HG03139 (cell line): ENCODE results near the gene NDEL1.

Source experiments
- ATAC-seq: cut with Tn5 transposase; IDR thresholded peaks from one replicate; pipeline ENCODE4 v1.9.1; 2021; ENCODE audit not compliant: unreplicated experiment

Gene NDEL1

DNA sequence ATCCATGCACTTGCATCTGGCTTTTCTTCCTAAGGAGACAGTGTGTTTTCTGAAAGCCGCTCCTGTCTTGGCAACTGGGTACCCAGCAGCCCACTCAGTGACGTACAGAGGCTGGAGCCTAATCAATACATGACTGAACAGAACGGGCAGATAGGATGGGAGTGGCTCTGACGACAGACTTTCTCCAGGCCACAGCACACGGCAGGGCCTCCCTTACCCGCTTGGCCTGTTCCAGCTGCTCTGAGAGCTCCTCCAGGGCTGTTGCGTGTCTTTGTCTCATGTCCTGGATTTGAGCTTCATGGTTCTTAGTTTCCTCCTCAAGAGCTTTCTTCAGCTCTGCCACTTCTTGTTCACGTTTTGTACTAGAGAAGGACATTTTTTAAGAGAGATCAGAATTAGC is 64.9 kb downstream of the NDEL1 start:
- no peak for ATAC-seq

DNA sequence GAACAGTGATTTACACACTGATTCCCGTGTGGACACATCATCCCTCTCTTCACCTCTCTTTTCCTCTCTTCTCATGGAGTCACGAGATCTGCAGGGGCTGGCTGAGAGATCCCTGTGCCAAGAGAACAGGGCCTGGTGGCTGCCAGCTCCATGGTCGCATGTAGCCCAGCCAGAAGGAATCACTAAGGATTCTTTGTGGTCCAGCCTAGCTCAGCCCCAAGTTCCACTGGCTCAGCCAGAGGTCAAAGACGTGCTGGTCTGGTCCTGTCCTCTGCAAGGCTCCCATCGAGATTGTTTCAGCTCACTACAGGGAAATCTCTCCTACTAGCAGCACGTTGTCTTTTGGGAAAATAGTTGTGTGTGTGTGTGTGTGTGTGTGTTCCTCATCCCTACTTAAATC is 66.4 kb downstream of the NDEL1 start:
- no peak for ATAC-seq

DNA sequence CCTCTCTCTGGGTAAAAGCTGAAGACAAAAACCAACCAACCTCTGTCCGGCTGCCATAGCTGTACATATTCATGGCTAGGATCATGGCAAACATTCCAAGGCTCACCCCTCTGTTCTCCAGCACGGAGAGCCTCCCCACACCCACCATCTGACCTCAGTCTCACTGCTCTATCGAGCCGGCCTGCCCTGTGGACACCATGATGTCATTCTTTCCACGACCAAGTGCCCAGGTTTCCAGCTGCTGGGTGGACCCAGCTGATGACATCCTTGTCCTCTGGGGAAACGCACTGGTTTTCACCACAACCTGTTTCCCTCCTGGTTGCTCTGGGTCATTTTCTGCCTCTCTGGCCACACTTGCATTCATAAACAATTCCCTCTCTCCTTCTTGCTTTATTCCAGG is 67.7 kb downstream of the NDEL1 start:
- ATAC-seq = no peak

DNA sequence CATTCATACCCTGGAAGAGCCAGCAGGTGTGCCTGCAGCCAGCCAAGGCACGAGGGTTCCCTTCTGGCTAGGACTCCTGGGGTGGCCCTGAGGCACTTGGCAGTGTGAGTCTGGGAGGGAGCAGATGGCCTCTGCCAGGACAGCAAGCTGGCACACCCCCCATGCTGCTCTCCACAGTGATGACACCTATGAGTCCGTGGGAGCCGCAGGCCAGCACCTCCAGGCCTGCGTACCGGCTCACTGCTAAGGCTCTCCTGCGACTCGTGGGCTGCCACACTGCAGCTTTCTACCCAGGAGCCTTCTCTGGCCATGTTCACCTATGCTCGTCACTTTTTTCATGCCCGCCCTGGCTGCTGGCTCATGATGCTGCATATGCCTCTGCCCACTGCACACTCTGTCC is 68.1 kb downstream of the NDEL1 start:
- ATAC-seq = no peak

DNA sequence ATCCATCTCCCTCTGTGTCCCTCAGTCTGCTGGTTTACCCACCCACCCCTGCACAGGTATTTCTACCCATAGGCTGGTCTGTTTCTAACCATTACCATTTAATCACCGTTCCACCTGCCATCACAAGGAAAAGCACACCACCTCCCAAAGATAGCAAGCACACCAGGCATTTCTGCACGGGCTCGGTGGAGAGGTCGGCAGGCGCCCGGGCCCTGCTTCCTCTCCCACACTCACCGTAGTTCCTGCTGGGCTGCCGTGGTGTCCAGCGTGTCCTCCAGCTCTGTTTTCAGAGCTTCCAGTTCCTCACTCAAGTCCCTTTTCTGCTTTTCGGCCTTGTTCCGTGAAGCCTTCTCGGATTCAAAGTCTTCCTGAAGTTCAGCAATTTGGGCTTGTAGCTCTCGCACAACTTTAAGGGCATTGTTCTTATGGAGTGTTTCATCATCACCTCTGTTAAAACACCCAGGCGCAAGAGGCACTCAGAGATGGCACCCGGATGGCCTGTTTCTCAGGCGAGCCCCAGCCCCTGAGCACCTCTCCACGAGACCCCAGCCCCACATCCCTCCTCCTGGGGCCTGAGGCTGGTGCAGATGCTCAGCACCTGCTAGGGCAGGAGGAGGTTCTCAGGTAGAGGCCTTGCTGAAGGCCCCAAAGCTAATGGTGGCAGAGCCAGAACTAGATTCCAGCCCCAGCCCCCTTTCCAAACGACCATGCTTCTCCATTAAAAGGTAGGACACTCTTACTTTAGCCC is 69.0 kb downstream of the NDEL1 start:
- ATAC-seq = no peak

DNA sequence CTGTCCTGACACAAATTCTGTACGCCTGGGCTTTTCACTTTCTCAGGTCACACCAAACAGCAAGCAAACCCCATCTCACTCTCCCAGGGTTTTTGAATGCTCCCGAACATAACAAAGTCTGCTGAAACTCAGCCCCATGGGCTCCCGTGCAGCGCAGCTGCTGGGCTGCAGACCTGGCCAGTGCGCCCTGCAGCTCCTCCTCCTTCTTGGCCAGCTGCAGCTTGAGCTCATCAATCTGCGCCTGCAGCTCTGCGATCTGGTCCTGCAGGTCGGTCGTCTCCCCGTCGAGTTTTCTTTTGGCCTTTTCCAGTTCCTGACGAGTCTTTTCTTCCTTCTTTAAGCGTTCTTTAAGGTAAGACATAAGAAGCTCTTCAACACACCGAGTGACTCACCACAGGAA is 70.5 kb downstream of the NDEL1 start:
- no peak for ATAC-seq

DNA sequence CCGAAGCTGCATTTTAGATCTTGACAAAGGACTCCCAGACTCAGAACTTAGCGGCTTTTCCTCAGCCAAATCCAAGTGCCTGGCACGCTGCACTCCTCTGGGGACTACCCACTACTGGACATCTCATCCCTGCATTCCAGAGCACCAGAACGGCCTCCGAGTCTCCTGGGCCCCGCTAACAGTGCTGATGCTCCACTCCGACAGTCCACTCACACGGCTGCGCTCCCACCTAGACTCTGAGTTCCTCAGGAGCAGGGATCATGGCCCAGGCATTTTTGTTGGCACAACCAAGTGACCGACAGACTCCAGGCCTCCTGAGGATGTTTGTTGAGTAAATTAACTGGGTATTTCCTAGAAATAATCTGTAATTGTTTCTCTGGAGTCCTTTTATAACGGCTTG is 79.1 kb downstream of the NDEL1 start:
- ATAC-seq = no peak
